ENCODE measurements around the gene SNCA.
A peak's percentile ranks its signal among the peaks of the same experiment; 100 is the strongest.

The SNCA gene

DNA sequence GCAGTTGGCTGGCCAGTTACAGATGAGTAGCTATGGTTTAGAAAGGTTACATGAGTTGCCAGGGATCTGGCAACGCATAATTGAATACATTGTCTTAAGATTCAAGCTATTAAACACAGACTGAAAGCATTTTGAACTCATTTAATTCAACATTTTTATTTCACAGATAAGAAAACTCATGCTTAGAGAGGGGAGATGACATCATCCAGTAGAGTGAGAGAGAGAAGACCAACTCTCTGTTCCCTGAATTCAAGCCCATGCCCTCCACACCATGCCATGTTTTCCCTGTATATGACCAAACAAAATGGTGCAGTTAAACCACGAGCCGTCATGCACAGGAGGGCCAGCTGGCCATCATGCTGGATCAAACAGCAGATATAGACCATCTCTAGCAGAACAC is 22.6 kb downstream of the SNCA start:
- no peak for DNase-seq (ENCODE audit: low spot score)

DNA sequence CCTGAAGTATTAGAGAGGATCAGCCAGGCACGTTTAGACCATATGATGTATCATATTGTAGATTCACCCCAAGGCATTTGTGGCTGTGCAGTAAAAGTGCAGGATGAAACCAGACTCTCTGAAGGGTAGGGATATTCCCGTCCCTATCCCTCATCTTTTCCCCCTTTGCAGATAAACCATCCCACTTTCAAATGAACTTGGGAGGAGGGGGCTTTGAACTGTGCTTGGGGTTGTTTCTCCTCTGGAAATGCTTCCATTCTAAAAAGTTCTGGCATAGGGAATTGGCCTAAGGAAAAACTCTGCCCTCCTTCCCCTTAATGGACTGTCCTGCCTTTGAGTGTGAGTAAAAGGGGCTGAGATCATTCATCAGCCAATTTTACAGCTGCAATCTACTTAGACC is 23.8 kb downstream of the SNCA start:
- DNase-seq (ENCODE audit: low spot score), result no peak

DNA sequence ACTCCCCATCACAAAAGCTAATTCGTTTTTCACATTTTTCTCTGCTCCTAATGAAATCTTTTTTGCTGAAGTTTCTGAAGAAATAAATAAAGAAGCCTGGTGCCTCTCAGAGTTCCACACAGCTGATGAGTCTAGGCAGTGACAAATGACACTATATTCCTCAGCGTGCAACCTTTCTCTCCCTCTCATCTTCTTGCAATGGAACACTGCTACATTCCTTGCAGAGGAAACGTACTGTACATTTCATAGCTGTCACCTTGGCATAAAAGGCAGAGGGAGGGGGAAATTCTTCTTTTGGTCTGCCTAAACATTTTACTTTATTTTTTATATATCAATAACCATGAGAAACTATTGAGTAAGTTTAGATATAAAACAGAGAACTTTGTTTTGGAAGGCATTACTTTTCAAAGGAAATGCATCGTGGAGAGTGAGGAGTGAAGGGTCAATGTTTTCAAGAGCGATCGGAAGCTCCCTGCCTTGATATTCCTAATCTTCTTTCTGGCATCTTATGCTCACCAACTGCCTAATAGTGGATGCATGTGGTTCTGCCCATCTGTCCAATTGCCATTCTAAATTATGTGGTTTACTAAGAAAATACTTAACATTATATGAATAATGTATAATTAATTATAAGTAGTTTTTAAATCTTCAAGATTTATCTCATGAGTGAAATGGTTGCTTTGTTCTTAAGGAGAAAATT is 29.4 kb downstream of the SNCA start:
- no peak for DNase-seq (ENCODE audit: low spot score)

DNA sequence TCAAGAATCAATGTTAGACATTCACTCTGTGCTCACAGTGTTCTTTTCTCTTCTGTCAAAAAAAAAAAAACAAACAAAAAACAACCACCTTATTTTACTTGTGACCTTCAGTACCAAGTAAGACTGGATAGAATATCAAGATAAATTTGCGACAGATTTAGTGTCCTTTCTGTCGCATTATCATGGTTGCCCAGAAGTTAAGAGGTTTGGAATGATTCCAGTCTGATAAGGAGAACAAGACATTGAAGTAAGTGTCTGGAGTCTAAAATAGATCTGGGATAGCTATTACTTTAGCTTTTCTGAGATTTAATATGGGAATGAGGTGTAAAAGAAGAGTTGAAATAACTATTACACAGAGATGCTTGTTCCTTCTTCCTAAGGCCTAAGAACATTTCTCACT is 31.7 kb downstream of the SNCA start:
- no peak for DNase-seq (ENCODE audit: low spot score)

DNA sequence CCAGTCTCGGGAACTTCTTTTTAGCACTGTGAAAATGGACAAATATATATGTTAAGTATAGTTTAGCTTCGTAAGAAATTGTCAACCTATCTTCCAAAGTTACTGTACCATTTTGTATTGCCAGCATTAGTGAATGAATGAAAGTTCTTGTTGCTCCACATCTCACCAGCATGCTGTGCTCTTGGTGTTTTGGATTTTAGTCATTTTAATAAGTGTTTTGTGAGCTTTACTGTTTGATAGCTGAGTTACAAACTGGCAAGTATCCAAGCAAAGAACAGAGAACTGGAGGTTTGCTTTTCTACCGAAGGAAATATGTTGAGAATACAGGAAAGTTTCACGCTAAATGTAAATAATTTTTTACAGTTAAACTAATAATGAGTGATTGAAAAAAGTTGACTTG is 33.0 kb downstream of the SNCA start:
- DNase-seq (ENCODE audit: low spot score), result no peak

DNA sequence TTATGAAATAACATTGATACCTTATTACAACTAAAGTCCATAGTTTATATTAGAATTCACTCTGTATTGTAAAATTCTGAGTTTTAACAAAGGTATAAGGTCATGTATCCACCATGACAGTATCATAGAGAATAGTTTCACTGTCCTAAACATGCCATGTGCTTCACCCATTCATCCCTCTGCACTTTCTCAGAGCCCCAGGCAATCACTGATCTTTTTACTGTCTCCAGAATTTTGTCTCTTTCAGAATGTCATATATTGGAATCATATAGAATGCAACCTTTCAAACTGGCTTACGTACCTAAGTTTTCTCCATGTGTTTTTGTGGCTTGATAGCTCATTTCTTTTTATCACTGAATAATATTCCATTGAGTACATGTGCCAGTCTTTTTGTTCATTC is 33.9 kb downstream of the SNCA start:
- no peak for DNase-seq (ENCODE audit: low spot score)

DNA sequence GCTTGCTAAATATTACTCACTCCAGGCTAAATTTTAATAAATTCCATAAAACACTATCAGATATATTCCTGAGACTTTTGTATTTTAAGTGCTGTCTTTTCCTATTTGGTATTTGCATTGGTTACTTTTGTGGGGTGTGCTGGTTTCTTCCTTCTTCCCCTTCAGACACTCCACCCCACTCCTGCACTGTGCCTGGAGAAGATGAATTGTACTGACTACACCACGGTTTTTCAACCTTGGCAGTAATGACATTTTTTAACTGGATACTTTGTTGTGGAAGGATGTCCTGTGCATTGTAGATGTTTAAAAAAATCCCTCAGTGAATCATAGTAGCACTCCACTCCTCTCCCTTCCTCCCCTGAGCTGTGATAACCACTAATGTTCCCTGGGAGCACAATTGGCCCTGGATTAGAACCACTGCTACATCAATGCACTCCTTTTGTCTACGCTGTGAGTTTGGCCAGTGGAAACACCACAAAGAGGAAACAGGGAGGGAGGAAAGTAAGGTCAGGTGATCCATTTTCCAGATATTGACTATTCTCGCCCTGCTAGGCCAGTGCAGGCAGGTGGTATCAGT is 36.3 kb downstream of the SNCA start:
- peak; percentile 82 for DNase-seq (ENCODE audit: low spot score)

DNA sequence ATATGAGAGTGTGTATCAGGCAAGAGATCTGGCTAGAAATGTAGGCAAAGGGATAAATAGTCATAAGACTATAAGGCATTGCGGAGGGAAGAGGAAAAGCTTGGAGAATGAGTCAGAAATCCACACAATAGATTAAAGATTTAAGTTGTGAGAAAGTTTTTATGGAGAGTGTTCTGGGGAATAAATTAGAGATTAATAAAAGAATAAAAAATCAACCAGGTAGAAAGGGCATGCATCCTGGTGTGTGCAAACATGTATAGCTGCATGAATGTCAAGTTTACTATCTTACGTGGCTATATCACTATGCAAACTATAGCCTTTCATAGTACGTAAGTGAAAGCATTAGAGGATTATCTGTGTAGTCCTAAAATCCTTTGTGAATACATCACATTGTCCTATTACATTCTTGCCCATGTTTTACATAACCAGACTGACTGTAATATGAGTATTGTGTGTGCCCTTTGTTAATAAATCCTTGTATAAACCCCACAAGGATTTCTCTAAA is 36.9 kb downstream of the SNCA start:
- peak; percentile 86 for DNase-seq (ENCODE audit: low spot score)

DNA sequence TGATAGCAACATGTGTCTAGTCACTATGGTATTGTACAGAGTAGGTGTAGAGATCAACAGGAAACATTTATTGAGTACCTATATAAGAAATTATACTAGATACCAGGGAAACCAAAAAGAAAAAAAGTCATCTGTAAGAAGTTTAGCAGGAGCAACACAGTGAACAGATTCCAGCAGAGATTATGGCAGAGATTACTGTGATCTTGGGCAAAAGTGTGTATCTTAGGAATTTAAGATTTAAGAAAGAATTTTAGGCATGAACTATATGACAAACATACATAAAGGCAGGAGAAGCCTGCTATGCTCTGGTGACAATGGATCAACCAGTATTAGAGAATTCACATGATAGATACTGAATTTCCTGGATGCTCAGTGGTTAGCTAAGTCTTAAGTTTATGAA is 37.9 kb downstream of the SNCA start:
- no peak for DNase-seq (ENCODE audit: low spot score)

DNA sequence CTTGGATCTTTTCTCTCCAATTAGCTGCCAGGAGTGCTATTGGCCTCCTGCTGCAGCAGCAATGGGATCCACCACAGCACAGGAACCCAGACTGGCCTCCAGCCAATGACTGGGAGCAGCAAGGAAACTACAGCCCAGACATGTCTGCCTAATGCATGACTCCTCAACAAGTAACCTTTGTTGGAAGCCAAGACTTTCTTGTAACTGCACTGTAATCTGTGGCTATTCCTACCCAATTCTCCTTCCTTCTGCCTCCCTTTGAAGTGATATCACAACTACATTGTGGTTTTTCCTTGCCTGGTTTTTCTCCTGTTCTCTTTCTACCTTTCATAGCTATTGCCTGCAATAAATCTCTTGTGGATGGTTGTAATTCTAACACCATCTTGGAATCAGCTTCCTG is 39.8 kb downstream of the SNCA start:
- DNase-seq (ENCODE audit: low spot score), result peak; percentile 76

DNA sequence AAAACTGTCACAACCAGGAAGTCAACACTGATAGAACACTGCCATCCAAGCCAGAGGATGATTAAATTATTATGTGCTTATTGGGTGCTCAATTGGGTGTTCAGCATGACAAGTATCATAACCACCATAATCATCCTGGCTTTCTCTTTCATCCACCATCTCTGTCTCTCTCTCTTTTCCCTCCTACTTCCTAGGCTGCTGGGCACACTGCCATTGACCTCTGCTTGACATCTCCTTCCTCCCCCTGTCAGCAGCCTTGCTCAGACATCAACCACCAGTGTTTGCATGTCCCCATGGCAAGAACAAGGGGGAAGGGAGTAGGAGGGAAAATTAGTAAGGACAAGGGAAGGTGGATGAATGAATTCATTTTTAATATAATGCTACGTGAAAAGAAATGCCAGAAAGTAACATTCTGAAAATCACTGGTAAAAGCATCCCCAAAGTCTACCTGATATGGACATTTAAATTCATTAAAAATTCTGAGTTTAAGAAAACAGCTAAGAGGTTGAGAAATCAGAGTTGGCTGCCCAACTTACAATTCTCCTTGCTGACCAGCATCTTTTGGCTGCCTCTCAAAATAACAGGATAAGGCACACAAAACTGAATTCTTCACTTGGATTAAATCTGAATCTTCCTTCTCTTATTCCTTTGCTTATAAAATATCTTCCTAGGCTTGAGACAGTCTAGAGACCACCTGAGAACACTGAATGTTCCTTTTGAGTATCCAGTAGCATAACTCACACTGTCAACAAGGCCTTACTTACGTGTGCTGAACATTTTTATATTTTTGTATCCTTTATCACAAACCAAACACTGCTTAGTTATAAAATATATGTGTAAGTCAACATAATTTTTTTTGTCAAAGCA is 48.5 kb downstream of the SNCA start:
- DNase-seq (ENCODE audit: low spot score), result peak; percentile 35

DNA sequence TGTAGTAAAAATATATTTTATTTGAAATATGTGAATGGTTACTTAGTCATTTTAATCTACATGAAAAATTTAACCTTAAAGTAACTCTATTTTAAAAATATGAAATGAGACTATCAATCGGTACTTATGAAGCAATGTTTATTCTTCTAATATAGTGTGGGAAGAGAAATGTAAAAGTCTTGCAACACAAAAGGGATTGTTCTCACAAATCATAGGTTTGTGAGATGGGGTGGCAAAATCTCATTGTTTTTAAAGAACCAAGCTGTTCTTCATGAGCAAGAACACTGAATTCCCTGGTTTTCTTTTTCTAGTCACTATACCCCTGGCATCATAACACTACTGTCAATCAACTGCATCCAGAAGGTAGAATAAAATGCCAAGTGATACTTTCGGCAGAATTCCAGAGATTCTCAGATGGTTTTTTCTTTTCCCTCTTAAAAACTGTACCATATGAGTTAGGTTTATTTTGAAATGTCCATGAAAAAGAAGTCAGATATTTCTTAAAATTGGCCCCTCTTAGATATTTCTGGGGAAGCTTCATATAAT is 52.2 kb downstream of the SNCA start:
- DNase-seq (ENCODE audit: low spot score), result no peak

DNA sequence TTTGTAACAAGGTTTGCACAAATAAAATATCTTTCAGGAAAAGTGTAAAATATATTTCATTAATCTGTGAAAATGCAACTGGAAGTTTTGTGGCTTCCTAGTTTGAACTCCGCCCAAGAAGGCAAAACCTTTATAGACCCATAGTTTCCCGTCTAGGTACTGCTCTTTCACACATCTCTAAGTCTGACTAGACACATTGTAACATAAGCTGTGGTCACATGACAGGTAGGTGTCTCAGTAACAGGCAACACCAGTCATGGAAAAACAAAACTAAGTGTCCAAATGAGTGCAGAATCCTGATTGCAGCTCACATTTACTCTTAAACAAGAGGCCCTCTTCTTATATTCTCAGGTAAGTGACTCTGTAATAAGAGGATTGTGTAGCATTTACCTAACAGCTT is 55.6 kb downstream of the SNCA start:
- DNase-seq (ENCODE audit: low spot score), result no peak

DNA sequence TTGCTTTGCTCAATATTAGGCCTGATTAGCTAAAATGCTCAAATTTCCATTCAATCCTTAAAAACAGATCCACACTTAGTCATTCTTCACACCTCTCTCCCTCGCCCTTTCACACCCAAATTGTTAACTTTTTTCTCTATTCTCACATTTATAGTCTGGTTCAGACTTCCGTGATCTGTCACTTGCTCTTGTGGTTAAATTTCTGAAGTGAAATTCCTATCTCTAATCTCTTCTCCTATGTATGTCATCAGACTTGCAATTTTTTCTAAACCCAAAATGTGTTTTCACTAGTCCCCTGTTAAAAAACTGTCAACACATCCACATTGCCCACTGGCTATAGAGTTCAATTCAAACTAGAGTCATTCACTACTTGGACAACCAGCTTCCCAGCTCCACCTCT is 63.2 kb downstream of the SNCA start:
- DNase-seq (ENCODE audit: low spot score), result no peak

DNA sequence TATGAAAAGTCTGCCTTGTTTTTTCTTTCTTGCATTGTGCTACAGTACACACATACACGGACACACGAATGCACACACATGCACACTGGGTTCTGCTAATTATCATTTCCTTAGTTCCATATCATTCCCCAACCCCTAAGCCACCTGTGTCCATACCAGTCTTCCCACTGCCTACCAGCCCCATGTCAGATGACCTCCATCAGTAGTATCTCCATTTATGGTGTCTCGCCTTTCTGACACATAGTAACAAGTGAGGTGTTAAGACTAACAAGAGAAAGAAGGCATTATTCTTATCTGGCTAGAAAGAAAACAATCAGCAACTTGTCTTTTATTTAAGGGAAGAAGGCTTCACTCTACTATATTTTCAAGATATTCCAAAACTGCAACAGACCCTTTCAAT is 67.1 kb downstream of the SNCA start:
- no peak for DNase-seq (ENCODE audit: low spot score)

DNA sequence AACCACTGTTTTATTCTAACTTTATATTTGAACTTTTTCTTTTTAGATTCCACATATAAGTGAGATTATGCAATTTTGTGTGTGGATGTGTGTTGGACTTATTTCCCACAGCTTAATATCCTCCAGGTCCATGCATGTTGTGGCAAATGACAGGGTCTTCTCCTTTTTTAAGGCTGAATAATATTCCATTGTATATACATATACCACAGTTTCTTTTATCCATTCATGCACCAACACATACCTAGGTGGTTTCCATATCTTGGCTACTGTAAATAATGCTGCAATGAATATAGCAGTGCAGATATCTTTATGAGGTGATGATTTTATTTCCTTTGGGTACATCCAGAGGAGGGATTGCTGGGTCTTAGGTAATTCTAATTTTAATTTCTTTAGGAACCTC is 69.0 kb downstream of the SNCA start:
- no peak for DNase-seq (ENCODE audit: low spot score)

DNA sequence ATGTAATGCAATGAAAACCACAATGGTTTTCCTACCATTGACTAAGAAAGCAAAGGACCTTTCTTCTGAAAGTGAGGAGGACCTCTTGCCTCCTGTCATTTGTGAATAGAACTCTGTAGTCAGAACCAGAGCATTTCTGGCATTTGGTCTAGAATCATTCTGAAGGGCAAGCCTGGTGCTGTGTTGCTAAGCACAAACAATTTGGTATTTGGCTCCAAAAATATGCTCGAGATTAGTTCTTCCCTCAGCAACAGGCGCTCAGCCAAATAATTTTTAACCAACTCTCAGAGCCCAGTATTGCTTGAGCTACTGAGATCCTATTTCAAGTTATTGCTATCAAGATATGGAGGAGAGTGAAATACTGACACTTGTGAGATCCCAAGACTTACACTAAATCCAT is 71.0 kb downstream of the SNCA start:
- peak; percentile 47 for DNase-seq (ENCODE audit: low spot score)

DNA sequence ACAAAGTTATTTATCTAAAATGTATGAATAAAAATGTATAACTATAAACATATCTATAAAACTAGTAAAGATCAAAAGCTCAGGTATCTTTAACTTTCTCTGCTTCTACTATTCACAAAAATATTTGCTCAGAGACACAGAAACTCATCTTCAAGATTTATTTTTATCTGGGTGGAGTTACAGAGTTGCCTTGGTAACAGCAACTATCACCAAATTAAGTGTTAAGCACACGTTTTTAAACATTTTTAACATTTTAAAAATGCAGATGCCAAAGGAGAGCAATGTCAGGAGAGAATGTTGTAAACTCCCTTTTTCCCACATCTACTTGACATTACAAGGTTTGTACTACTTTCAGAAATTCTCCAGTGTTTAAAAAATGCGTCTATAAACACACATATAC is 71.4 kb downstream of the SNCA start:
- DNase-seq (ENCODE audit: low spot score), result no peak

DNA sequence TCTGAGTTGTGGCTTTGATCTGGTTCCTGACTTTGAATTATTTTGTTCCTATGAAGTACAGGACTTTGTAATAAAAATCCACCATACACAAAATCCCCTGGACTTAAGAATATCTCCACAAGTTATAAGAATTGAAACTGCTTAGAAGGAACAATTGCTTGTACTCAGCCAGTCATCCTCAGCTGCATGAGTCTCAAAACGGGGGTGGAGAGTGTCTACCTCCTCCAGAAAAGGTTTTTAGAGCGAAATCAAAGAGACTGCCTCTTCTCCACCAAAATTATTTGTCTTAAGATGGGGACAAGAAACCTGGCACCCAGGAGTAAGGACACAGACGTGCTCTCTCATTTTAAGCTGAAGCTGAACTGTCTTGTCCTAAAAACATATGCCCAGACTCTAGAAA is 74.7 kb downstream of the SNCA start:
- DNase-seq (ENCODE audit: low spot score), result no peak

DNA sequence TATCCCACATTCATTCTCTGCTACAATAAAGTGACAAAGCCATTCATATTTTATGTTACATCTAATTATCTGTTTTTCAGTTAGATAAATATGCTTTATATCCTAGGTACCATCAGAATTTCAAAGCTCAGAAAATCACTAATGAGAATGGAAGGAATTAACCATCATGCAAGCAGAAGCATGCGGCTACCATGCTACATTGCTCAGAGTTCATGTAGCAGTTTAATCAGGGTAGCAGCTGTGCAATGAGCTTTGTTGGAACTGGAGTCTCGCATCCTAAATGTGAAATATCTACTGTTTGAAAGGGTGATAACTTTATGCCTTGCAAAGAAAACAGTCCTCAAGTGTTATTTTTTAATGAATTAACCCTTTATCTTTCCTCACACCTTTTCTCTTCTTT is 77.5 kb downstream of the SNCA start:
- no peak for DNase-seq (ENCODE audit: low spot score)

DNA sequence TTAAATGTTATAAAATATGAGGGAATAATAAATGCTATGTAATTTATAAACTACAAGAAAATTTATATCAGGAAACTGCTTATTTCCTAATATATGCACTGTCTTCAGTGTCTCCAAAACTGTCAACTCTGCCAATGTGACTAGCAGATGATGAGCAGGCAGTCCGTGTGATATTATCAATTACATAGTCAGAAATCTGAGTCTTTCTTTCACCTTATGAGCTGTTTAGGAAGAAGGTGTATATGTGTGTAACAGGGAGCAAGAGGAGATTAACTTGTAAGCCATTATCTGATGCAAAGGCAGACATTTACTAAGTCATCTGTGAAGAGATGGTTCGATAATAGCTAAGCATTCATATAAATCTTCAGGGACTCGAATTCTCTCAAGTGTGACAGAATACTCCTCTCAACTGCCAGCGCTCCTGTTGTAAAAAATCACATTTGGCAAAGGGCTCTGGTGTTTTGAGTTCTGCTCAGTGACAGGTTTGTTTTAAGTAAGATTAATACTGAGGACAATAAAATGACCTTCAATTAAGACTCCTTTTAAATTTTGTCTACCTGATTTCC is 79.7 kb downstream of the SNCA start:
- no peak for DNase-seq (ENCODE audit: low spot score)

DNA sequence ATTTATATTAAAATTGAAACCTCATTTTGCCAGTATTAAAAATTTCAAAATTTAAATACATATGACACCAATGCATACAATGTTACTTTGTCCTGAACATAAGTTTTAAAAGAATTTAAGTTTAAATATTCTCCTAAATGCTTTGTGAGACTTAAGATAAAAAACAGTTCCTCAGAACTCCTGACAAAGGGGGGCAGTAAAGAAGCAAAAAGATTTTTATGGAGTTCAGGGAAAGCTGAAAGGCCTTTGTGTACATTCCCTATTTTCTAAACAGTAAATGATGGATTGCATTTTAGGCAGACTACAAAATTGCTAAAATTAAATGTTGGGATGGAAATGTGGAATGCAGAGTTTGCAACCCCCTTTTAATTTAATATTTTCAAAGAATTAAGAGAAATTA is 81.7 kb downstream of the SNCA start:
- DNase-seq (ENCODE audit: low spot score), result no peak

DNA sequence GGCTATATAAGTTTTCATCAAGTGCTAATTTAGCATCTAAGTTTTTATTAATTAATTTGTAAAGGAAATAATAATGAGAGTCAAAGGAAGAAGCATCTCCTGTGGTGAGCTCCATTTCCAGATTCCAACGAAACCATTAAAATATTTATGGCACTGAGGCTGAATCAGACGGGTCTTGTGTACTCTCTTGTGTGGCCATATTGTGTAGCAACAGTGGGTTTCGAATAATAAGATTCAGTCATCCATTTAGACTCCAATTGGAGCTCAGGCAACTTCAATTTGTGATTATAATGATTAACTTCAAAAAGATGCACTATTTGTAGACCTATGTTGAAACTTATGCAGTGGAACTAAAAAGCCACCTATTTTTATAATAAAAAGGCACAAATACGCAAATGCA is 82.4 kb downstream of the SNCA start:
- DNase-seq (ENCODE audit: low spot score), result no peak
